ENCODE measurements around the gene ESRRG.

ESRRG gene

DNA sequence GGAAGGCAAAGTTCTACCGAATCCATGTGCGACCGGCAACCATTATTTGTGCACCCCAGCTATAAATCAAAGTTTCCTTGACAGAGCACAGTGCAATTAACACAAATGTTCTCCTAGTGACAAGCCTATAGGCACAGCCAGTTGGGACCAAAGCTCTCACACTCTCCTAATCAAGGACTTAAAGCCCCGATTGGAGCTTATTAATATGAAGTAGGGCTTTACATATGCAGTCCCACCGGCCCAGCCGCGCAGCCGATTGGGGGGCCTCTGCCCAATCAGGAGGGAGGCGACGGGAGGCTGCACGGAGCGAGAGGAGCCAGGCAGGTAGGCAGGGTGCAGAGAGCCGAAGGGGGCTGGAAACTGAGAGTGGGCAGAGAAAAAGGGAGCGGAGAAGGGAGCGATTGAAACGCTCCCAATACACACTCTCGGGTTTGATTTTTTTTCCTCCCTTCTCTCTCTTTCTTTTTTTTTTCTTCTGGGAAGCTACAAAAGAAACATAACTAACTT is at the start of gene ESRRG:
ESRRG (minus strand) TSS at position 156 of the 507 bp plus-strand sequence; CDS start at position 26, 130 bp downstream.
- Histone ChIP-seq H3K4me2 (ENCODE audit: low read depth, low read length, poor library complexity, severe bottlenecking) (no peak within 1 kb of the TSS), H3K4me1 (ENCODE audit: insufficient read depth, low read length, poor library complexity, severe bottlenecking) (no peaks in the 10 kb centered on the region), H3K36me3 (ENCODE audit: insufficient read depth, low read length) (no peaks in the 10 kb centered on the region), H3F3A (ENCODE audit: low read depth) (no peaks in the 10 kb centered on the region), H3K9ac (ENCODE audit: low read depth, low read length, poor library complexity, severe bottlenecking) (no peak within 1 kb of the TSS), H3K4me3 (ENCODE audit: low read length, poor library complexity, severe bottlenecking) (no peak within 1 kb of the TSS), H3K79me2 (ENCODE audit: insufficient read depth, low read length) (no peaks in the 10 kb centered on the region), H4K20me1 (ENCODE audit: insufficient read depth, low read length, poor library complexity, severe bottlenecking) (no peaks in the 10 kb centered on the region), H3K9me3 (ENCODE audit: insufficient read depth, low read depth, low read length) (no peaks in the 10 kb centered on the region), H3K27me3 (ENCODE audit: insufficient read depth, low read length, poor library complexity, severe bottlenecking) (no peaks in the 10 kb centered on the region), H3K9me2 (replicated peaks; ENCODE audit: low read depth, low read length) (no peaks in the 10 kb centered on the region), H2AFZ (ENCODE audit: low read length) (no peak within 1 kb of the TSS)
- TF ChIP-seq, protein P1, sequence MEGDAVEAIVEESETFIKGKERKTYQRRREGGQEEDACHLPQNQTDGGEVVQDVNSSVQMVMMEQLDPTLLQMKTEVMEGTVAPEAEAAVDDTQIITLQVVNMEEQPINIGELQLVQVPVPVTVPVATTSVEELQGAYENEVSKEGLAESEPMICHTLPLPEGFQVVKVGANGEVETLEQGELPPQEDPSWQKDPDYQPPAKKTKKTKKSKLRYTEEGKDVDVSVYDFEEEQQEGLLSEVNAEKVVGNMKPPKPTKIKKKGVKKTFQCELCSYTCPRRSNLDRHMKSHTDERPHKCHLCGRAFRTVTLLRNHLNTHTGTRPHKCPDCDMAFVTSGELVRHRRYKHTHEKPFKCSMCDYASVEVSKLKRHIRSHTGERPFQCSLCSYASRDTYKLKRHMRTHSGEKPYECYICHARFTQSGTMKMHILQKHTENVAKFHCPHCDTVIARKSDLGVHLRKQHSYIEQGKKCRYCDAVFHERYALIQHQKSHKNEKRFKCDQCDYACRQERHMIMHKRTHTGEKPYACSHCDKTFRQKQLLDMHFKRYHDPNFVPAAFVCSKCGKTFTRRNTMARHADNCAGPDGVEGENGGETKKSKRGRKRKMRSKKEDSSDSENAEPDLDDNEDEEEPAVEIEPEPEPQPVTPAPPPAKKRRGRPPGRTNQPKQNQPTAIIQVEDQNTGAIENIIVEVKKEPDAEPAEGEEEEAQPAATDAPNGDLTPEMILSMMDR (conservative IDR thresholded peaks at IDR 0.05; ENCODE audit: low read length): no peak
- no peak for TF ChIP-seq EZH2phosphoT487 (IDR thresholded peaks at IDR 0.05; ENCODE audit: borderline replicate concordance)

DNA sequence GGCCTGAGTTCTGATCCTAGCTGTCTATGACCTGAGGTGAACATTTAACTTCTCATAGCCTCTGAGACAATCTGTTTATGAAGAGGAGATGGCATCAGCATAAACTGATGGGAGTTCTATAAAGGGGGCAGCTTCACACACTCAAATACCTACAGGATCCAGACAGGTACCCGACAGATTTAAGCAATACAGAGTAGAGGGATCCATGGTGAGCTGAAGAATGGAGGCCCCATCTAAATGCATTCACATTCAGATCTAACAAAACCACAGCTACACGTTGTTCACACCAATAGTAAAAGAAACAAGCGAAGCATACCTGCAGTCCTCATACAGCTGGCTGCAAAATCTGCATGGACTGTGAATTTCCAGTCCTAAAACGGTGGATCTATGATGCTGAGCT is 48.7 kb upstream of the ESRRG start:
- Histone ChIP-seq H4K20me1 (ENCODE audit: insufficient read depth, low read length, poor library complexity, severe bottlenecking) (no peaks in the 10 kb centered on the region), H3K36me3 (ENCODE audit: insufficient read depth, low read length) (no peaks in the 10 kb centered on the region), H3K4me1 (ENCODE audit: insufficient read depth, low read length, poor library complexity, severe bottlenecking) (no peaks in the 10 kb centered on the region), H3K4me3 (ENCODE audit: low read length, poor library complexity, severe bottlenecking) (no peak overlapping the region), H3K27me3 (ENCODE audit: insufficient read depth, low read length, poor library complexity, severe bottlenecking) (no peaks in the 10 kb centered on the region), H3K79me2 (ENCODE audit: insufficient read depth, low read length) (no peaks in the 10 kb centered on the region), H2AFZ (ENCODE audit: low read length) (no peak overlapping the region), H3K9ac (ENCODE audit: low read depth, low read length, poor library complexity, severe bottlenecking) (no peak overlapping the region), H3F3A (ENCODE audit: low read depth) (no peaks in the 10 kb centered on the region), H3K4me2 (ENCODE audit: low read depth, low read length, poor library complexity, severe bottlenecking) (no peak overlapping the region), H3K9me2 (replicated peaks; ENCODE audit: low read depth, low read length) (no peaks in the 10 kb centered on the region), H3K9me3 (ENCODE audit: insufficient read depth, low read depth, low read length) (no peaks in the 10 kb centered on the region)
- no peak for TF ChIP-seq EZH2phosphoT487 (IDR thresholded peaks at IDR 0.05; ENCODE audit: borderline replicate concordance)
- TF ChIP-seq, protein P1 (conservative IDR thresholded peaks at IDR 0.05; ENCODE audit: low read length): no peak

DNA sequence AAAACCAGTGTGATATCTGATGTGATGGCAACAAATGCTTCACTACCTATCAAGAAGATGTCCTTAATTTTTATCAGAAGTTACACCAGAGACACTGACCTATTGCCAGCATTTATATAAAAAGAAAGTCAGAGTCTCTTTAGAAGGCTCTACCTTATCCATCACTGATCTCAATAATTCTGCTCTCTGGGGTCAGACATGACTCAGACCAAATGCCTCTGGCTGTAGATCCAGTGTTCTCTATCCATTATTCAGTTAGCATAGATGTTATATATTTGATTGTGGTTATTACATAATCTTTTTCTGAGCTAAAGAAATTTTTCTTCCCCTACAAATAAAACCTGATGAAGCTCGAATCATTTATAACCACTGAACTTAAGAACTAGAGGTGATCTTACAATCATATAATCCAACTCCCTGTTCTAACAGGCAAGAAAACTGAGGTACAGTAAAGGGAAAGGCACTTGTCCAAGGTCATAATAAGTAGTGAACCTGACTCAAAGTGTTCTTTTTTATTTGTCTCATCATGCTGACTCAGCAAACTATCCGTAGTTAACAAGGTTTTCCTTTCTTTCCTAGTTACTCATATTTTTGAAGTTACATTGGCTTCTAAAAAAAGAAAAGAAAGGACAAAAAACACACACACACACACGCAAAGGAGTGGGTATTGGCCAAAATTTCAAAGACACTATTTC is 43.6 kb upstream of the ESRRG start:
- H3K79me2 ChIP-seq (ENCODE audit: insufficient read depth, low read length): no peaks in the 10 kb centered on the region
- H3F3A ChIP-seq (ENCODE audit: low read depth): no peaks in the 10 kb centered on the region
- H3K36me3 ChIP-seq (ENCODE audit: insufficient read depth, low read length): no peaks in the 10 kb centered on the region
- no peaks in the 10 kb centered on the region for H3K4me1 ChIP-seq (ENCODE audit: insufficient read depth, low read length, poor library complexity, severe bottlenecking)
- no peak overlapping the region for H3K4me3 ChIP-seq (ENCODE audit: low read length, poor library complexity, severe bottlenecking)
- H3K27me3 ChIP-seq (ENCODE audit: insufficient read depth, low read length, poor library complexity, severe bottlenecking): no peaks in the 10 kb centered on the region
- TF ChIP-seq, protein P1 (conservative IDR thresholded peaks at IDR 0.05; ENCODE audit: low read length): no peak
- TF ChIP-seq EZH2phosphoT487 (IDR thresholded peaks at IDR 0.05; ENCODE audit: borderline replicate concordance): no peak
- H3K9me3 ChIP-seq (ENCODE audit: insufficient read depth, low read depth, low read length): no peaks in the 10 kb centered on the region
- H4K20me1 ChIP-seq (ENCODE audit: insufficient read depth, low read length, poor library complexity, severe bottlenecking): no peaks in the 10 kb centered on the region
- H3K4me2 ChIP-seq (ENCODE audit: low read depth, low read length, poor library complexity, severe bottlenecking): no peak overlapping the region
- no peaks in the 10 kb centered on the region for H3K9me2 ChIP-seq (replicated peaks; ENCODE audit: low read depth, low read length)
- no peak overlapping the region for H2AFZ ChIP-seq (ENCODE audit: low read length)
- no peak overlapping the region for H3K9ac ChIP-seq (ENCODE audit: low read depth, low read length, poor library complexity, severe bottlenecking)

Data from Loucy (cell line).